Rectal smooth muscle tissue (tissue), 1 donor: Measurements from ENCODE around the gene IPO7.
"Not testable (repeated sequence)": the region's sequence is repeated elsewhere in the genome, so short reads cannot be mapped to it uniquely, and the experiment has no call there.

Experiments used
- H3K27ac ChIP-seq: one replicate; pipeline ENCODE4 v1.7.0; 2013; ENCODE audit warnings: low read depth, low read length, inconsistent platforms
- H3K27me3 ChIP-seq: one replicate; pipeline ENCODE4 v1.7.0; 2013; ENCODE audit warnings: low read length; ENCODE audit not compliant: control insufficient read depth, insufficient read depth
- H3K36me3 ChIP-seq: one replicate; pipeline ENCODE4 v1.7.0; 2013; ENCODE audit warnings: low read length; ENCODE audit not compliant: control insufficient read depth, insufficient read depth
- H3K4me1 ChIP-seq: one replicate; pipeline ENCODE4 v1.7.0; 2013; ENCODE audit warnings: low read length; ENCODE audit not compliant: control insufficient read depth, insufficient read depth
- H3K4me3 ChIP-seq: one replicate; pipeline ENCODE4 v1.7.0; 2013; ENCODE audit warnings: low read length
- H3K9ac ChIP-seq: one replicate; pipeline ENCODE4 v1.7.0; 2013; ENCODE audit warnings: low read length

The IPO7 gene

DNA sequence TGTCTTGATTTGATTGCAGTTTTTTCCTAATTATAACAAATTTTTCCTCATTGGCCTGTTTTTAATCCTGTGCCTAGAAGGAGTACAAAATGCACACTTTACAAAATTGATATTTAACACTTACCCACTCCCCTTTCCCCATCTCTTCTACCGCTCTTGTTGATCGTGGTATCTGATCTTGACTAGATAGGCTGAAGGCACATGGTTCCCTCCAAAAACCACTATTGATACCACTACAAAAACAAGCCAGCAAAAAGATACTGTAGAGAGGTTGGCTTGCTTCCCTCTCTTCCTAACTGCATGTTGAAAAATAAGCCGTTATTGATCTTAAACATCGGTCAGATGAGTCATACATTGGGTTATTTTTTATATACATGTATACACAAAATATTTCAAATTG, 61.8 kb downstream of the IPO7 start:
- Histone ChIP-seq H3K27me3 (no peaks in the 10 kb centered on the region), H3K4me1 (no peaks in the 10 kb centered on the region), H3K27ac (no peak overlapping the region), H3K36me3 (peaks cover 9% of the 10 kb centered on the region), H3K4me3 (no peak overlapping the region), H3K9ac (no peak overlapping the region)

DNA sequence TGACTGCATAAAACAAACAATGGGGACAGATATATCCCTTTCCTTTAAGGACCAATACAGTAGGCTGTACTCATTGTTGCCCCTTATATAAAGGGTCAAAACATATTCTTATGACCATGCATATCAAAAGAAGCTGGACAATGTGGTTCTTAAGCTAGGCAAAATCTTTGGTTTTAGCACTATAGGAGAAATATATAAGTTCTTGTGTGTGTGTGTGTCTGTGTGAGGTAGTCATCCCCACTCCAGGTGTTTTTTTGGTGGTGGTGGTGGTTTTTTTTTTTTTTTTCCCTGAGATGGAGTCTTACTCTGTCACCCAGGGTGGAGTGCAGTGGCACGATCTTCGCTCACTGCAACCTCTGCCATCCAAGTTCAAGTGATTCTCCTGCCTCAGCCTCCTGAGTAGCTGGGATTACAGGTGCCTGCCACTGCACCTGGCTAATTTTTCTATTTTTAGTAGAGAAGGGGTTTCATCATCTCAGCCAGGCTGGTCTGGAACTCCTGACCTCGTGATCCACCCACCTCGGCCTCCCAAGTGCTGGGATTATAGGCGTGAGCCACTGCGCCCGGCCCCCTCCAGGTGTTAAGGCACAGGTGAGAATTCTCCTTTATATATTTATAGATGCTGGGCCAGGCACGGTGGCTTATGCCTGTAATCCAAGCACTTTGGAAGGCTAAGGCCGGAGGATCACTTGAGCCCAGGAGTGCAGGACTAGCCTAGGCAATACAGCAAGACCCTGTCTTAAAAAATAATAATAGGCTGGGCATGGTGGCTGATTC, 64.3 kb downstream of the IPO7 start:
- Histone ChIP-seq H3K4me1 (no peaks in the 10 kb centered on the region), H3K36me3 (no peaks in the 10 kb centered on the region), H3K27ac (no peak overlapping the region), H3K9ac (no peak overlapping the region), H3K27me3 (no peaks in the 10 kb centered on the region), H3K4me3 (no peak overlapping the region)

DNA sequence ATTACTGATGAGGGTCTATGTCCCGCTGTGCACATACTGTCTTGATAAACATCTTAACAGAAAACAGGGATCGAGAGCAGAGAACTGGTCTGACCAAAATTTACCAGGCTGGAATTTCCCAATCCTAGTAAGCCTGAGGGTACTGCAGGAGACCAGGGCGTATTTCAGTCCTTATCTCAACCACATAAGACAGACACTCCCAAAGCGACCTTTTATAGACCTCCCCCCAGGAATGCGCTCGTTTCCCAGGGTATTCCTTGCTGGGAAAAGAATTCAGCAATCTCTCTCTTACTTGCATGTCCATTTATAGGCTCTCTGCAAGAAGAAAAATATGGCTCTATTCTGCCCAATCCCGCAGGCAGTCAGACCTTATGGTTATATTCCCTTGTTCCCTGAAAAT, 67.6 kb downstream of the IPO7 start:
- H3K9ac ChIP-seq, H3K4me1 ChIP-seq, H3K4me3 ChIP-seq, H3K27ac ChIP-seq, H3K27me3 ChIP-seq, H3K36me3 ChIP-seq: not testable (repeated sequence)

DNA sequence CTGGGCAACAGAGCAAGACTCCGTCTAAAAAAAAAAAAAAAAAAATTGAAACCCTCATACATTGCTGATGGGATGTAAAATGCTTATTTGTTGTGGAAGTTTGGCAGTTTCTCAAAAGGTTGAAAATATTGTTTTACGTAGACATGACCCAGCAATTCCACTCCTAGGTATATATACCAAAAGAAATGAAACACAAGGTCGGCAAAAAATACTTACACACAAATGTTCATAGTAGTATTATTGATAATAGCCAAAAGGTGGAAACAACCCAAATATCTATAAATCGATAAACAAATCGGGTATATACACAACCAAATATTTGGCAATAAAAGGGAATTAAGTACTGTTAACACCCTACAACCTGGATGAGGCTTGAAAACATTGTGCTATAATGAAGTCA, 71.3 kb downstream of the IPO7 start:
- Histone ChIP-seq H3K27me3 (no peaks in the 10 kb centered on the region), H3K36me3 (no peaks in the 10 kb centered on the region), H3K27ac (no peak overlapping the region), H3K4me3 (no peak overlapping the region), H3K4me1 (no peaks in the 10 kb centered on the region), H3K9ac (no peak overlapping the region)

DNA sequence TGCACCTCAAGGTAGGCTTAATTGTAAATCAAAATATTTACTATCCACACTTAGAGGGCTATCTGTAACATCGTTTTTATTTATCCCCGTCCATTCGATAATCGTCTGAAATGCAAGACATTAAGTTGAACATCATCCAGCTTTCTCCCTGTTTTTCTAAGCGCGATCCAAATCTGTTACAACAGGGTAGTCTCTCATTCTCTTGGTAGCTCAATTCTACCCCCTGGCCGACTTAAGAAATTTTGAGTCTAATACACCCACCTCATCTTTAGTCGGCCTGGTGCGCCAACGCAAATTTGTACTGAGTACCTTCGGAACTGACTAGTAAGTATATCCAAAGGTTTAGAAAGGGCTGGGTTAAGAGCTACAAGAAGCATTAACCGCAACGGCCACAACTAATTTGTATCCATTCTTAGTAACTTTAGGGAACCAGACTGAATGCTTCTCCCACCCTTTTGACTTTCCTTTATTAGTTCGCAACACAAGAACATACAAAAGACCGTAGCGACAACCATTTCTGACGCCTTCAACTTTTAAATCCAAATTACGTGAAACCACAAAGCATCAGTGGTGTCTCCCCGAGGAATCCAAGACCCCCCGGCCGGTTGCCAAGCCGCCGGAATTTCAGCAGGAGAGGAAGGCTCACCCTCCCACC, 75.3 kb downstream of the IPO7 start:
- Histone ChIP-seq H3K27me3 (no peaks in the 10 kb centered on the region), H3K27ac (peak overlapping the region; percentile 99), H3K9ac (peak overlapping the region; percentile 99), H3K4me1 (peaks cover 8% of the 10 kb centered on the region), H3K4me3 (peak overlapping the region; percentile 97), H3K36me3 (no peaks in the 10 kb centered on the region)

DNA sequence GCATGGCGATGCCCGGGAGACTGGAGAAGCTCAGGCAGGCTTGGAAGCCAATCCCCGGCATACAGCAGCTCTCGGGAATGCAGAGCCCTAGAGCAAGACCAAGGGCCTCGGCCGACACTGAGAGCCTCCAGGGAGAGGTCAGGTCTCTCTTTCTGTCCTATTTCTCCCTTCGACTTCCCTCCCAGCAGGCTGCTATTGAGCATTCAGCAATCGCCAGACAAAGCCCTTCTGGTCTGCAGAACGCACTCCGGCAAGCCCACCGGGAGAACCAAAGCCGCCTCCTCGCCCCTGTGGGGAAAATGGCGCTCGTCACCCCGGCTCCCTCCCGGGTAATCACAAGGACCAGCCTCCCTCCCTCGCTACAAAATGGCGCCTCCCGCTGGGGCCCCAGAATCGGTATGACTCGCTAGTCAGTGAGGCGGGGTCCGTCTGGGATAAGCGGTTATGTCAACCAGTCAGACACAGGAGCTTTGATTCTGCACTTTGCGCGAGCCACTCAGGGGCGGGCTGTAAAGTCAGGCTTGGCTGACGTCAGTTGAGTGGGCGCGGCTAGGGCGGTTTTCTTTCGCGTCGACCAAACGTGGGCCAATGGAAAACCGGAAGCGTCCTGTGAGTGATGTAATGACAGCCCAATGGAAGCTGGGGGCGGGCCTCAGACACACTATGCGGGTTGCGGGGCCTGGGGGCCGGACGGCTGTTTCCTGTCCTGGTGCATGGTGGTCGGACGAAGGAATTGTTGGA, 76.0 kb downstream of the IPO7 start, which contains the start of gene ZNF143:
Gene ZNF143, plus strand, starts transcription at position 691 of the 741 bp plus-strand sequence. CDS start 10,297 bp downstream, outside the sequence.
- no peaks in the 10 kb centered on the region for H3K36me3 ChIP-seq
- H3K27me3 ChIP-seq: no peaks in the 10 kb centered on the region
- H3K27ac ChIP-seq: peak within 1 kb of the TSS; percentile 99
- H3K4me3 ChIP-seq: peak within 1 kb of the TSS; percentile 97
- H3K9ac ChIP-seq: peak within 1 kb of the TSS; percentile 99
- peaks cover 8% of the 10 kb centered on the region for H3K4me1 ChIP-seq

DNA sequence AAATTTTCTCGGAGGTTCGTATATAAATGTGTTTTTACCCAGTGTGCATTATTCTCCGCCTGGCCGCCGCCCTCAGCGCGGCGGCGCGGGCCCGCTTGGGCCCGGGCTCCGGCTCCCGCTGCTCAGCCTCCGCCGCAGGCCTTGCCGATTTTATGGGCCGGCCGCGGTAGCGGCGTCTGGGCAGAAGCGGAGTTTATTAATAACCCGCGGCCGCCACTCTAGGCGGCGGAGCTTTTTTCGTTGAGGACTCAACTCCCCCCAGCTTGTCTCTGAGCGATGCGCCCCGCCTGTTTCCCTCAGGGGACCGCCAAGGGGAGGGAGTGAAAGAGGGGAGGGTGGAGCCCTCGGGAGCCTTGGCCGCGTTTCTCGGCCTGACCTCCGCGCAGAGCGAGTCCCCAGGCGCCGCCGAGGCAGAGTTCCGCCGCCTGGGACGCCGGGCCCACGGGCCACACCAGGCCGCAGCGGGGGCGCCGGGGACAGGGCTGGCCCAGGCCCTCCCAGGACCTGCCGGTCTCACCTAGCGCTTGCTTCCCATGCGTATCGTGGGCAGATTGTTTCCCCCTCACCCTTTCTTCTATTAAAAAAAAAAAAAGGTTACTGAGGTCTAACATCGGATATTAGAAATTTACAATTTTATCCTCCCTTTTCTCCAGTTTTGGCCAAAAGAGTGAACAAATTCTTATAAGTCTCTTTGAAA, 76.8 kb downstream of the IPO7 start:
- Histone ChIP-seq H3K9ac (peak overlapping the region; percentile 90), H3K36me3 (no peaks in the 10 kb centered on the region), H3K4me1 (peaks cover 8% of the 10 kb centered on the region), H3K4me3 (peak overlapping the region; percentile 84), H3K27me3 (no peaks in the 10 kb centered on the region), H3K27ac (peak overlapping the region; percentile 97)

DNA sequence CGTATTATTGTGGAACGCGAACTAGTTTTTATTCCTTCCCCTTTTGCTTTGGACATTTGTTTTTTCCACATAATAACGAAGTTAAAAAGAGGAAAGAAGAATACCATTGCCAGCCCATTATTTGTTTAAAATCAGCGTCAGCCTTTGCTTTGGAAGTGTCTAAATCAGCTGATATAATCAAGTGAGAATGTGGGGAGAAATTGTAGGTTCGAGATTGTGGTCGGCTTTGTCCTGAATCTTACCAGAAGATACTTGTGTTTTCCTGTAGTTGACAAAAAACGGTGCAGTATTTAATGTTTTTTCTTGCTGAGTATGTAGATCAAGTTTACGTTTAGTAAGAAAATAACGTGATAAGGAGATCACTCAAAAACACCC, 77.3 kb downstream of the IPO7 start:
- Histone ChIP-seq H3K9ac (peak overlapping the region; percentile 90), H3K36me3 (no peaks in the 10 kb centered on the region), H3K4me3 (peak overlapping the region; percentile 84), H3K4me1 (peaks cover 8% of the 10 kb centered on the region), H3K27me3 (no peaks in the 10 kb centered on the region), H3K27ac (peak overlapping the region; percentile 97)

DNA sequence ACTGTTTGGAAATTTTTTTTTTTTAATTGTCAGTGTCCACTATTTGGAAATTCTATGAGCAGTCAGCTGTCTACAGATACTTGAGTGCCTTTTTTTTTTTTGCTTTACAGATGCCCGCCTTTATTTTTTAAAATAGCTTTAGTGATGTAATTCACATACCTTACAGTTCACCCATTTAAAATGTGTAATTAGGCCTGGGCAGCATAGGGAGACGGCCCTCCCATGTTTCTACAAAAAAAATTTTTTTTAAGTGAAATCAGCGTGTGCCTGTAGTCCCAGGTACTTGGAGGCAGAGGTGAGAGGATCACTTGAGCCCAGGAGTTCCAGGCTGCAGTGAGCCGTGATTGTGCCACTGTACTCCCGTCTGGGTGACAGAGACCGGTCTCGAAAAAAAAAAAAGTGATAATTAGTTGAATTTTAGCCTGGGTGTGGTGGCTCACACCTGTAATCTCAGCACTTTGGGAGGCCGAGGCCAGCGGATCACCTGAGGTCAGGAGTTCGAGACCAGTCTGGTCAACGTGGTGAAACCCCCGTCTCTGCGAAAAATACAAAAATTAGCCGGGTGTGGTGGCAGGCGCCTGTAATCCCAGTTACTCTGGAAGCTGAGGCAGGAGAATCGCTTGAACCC, 77.8 kb downstream of the IPO7 start:
- Histone ChIP-seq H3K4me3 (peak overlapping the region; percentile 84), H3K27ac (peak overlapping the region; percentile 97), H3K4me1 (peaks cover 8% of the 10 kb centered on the region), H3K9ac (no peak overlapping the region), H3K36me3 (no peaks in the 10 kb centered on the region), H3K27me3 (no peaks in the 10 kb centered on the region)

DNA sequence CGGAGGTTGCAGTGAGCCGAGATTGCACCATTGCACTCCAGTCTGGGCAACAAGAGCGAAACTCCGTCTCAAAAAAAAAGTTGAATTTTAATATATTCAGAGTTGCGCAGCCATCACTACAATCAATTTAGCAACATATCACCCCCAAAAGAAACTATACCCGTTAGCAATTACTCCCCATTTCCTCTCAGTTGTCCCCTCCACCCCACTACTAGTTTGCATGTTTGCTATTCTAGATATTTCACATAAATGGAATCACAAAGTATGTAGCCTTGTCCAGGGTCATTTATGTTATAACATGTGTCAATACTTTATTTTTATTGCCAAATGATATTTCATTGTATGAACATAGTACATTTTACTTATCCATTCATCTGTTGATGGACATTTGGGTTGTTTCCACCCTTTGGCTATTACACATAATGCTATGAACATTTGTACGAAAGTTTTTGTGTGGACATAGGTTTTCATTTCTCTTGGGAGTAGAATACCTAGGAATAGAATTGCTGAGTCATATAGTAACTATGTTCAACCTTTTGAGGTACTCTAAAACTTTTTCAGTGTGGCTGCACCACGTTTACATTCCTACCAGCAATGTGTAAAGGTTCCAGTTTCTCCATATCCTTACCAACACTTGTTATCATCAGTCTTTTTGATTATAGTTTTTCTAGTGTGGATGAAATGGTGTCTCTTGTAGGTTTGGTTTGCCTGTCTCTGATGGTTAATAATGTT, 78.5 kb downstream of the IPO7 start:
- H3K4me3 ChIP-seq: no peak overlapping the region

DNA sequence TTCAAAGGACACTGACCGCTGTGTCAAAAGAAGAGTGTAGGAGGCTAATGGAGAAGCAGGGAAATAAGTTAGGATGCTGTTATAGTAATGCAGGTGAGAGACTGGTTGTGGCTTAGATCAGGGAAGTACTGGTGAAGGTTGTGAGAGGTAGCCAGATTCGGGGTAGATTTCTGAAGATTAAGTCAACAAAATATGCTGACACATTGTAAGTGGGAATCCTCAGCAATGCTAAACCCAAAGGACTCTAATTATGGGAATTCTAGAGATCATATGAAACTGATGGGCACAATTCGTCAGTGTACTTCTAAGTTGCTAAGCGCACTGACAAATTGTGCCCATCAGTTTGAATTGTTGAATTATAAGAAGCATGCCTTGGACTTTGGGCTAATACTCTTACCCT, 86.3 kb downstream of the IPO7 start:
- H3K36me3 ChIP-seq: peaks cover 12% of the 10 kb centered on the region

More for the DNA sequence above, 78.5 kb downstream of the IPO7 start:
- no peak overlapping the region for H3K9ac ChIP-seq
- no peaks in the 10 kb centered on the region for H3K27me3 ChIP-seq
- no peaks in the 10 kb centered on the region for H3K36me3 ChIP-seq
- no peak overlapping the region for H3K27ac ChIP-seq
- peaks cover 8% of the 10 kb centered on the region for H3K4me1 ChIP-seq

More for the DNA sequence above, 86.3 kb downstream of the IPO7 start:
- Histone ChIP-seq H3K27me3 (no peaks in the 10 kb centered on the region), H3K9ac (no peak overlapping the region), H3K27ac (no peak overlapping the region), H3K4me3 (no peak overlapping the region), H3K4me1 (no peaks in the 10 kb centered on the region)
